IMR-90 (cell line): Measurements from ENCODE around the gene PCMTD2. TPM values are rescaled to one million over a fixed set of nuclear protein-coding genes. Genes with fewer than 3 reads are reported as not detected.

Source experiments
- ATAC-seq: fragments of 200-7000 bp; cut with Tn5 transposase; 2 replicates; pipeline ENCODE4 v1.9.1; 2020; ENCODE audit warnings: low read depth, mild to moderate bottlenecking, moderate library complexity
- BruUV-seq: library from RNA; stranded (reverse); fragments of 400-500 nt; replicated peaks from 2 replicates; lab custom pipeline; 2021; lab: Mats Ljungman, UMichigan
- CTCF ChIA-PET: fragments of 300-600 bp; formaldehyde crosslinking; extraction: SDS; loops from one replicate; lab custom pipeline; 2021; ENCODE audit warnings: antibody characterized with exemption; lab: Yijun Ruan, JAX
- POLR2A ChIA-PET: fragments of 300-600 bp; sonication (Branson Sonifier 250); formaldehyde crosslinking; loops from one replicate; lab custom pipeline; 2022; ENCODE audit warnings: antibody characterized with exemption; ENCODE audit not compliant: unreplicated experiment; lab: Charles Lee
- DNase-seq: peaks from one replicate; pipeline ENCODE4 v3.0.0; 2013
- H2AFZ ChIP-seq: replicated peaks from 2 replicates; pipeline ENCODE3; 2013; ENCODE audit warnings: low read length, mild to moderate bottlenecking; ENCODE audit not compliant: poor library complexity
- H2AK5ac ChIP-seq: 2 replicates; pipeline ENCODE4 v1.6.1; 2013; ENCODE audit warnings: low read depth, low read length, inconsistent platforms
- H2AK9ac ChIP-seq: replicated peaks from 2 replicates; pipeline ENCODE3; 2013; ENCODE audit warnings: mild to moderate bottlenecking, low read depth, low read length, moderate library complexity; ENCODE audit not compliant: poor library complexity
- H2BK120ac ChIP-seq: 2 replicates; pipeline ENCODE4 v1.6.1; 2013; ENCODE audit warnings: low read depth, low read length, inconsistent platforms
- H2BK15ac ChIP-seq: 3 replicates; pipeline ENCODE4 v1.6.1; 2013; ENCODE audit warnings: low read depth, low read length, inconsistent platforms
- H2BK20ac ChIP-seq: 2 replicates; pipeline ENCODE4 v1.6.1; 2013; ENCODE audit warnings: low read depth, mild to moderate bottlenecking, inconsistent platforms, low read length, moderate library complexity
- H2BK5ac ChIP-seq: 2 replicates; pipeline ENCODE4 v1.6.1; 2013; ENCODE audit warnings: mild to moderate bottlenecking, low read depth, low read length, inconsistent platforms; ENCODE audit not compliant: poor library complexity, severe bottlenecking
- H3K14ac ChIP-seq: replicated peaks from 2 replicates; pipeline ENCODE4 v1.6.1; 2013; ENCODE audit warnings: low read depth, low read length, inconsistent platforms
- H3K18ac ChIP-seq: 2 replicates; pipeline ENCODE4 v1.6.1; 2013; ENCODE audit warnings: low read depth, low read length, control low read depth
- H3K23ac ChIP-seq: 2 replicates; pipeline ENCODE4 v1.6.1; 2013; ENCODE audit warnings: low read depth, low read length, inconsistent platforms
- H3K27ac ChIP-seq: 2 replicates; pipeline ENCODE4 v1.5.1; 2013; ENCODE audit warnings: mild to moderate bottlenecking, control low read depth, low read length; ENCODE audit not compliant: insufficient read depth
- H3K27me3 ChIP-seq: 2 replicates; pipeline ENCODE4 v1.6.1; 2013; ENCODE audit warnings: low read length; ENCODE audit not compliant: control insufficient read depth, insufficient read depth
- H3K36me3 ChIP-seq: 2 replicates; pipeline ENCODE4 v1.6.1; 2013; ENCODE audit warnings: low read length, mixed read lengths; ENCODE audit not compliant: control insufficient read depth, insufficient read depth
- H3K4ac ChIP-seq: 2 replicates; pipeline ENCODE4 v1.6.1; 2013; ENCODE audit warnings: low read depth, low read length, inconsistent platforms
- H3K4me1 ChIP-seq: 2 replicates; pipeline ENCODE4 v1.6.1; 2013; ENCODE audit warnings: low read length, mixed read lengths; ENCODE audit not compliant: control insufficient read depth, insufficient read depth
- H3K4me2 ChIP-seq: 2 replicates; pipeline ENCODE4 v1.6.1; 2013; ENCODE audit warnings: low read depth, mild to moderate bottlenecking, control low read depth, low read length, moderate library complexity
- H3K4me3 ChIP-seq: 2 replicates; pipeline ENCODE4 v1.5.1; 2013; ENCODE audit warnings: low read depth, mild to moderate bottlenecking, control low read depth, low read length, moderate library complexity; ENCODE audit not compliant: insufficient read depth
- H3K56ac ChIP-seq: 2 replicates; pipeline ENCODE4 v1.6.1; 2013; ENCODE audit warnings: low read length, inconsistent platforms; ENCODE audit not compliant: insufficient read depth; ENCODE audit errors: extremely low read depth
- H3K79me1 ChIP-seq, 2 experiments: 2 replicates each; pipeline ENCODE4 v1.6.1; 2013; ENCODE audit warnings: low read length in 2 of 2, inconsistent platforms in 1 of 2, low read depth in 1 of 2
- H3K9ac ChIP-seq: 2 replicates; pipeline ENCODE4 v1.6.1; 2013; ENCODE audit warnings: low read depth, low read length, control low read depth
- H3K9me1 ChIP-seq: 2 replicates; pipeline ENCODE4 v1.6.1; 2013; ENCODE audit warnings: low read length, inconsistent platforms; ENCODE audit not compliant: insufficient read depth
- H3K9me3 ChIP-seq: 2 replicates; pipeline ENCODE4 v1.6.1; 2013; ENCODE audit warnings: low read length; ENCODE audit not compliant: control insufficient read depth, insufficient read depth
- H4K20me1 ChIP-seq: 2 replicates; pipeline ENCODE4 v1.6.1; 2013; ENCODE audit warnings: low read length, inconsistent platforms; ENCODE audit not compliant: insufficient read depth
- H4K5ac ChIP-seq: 2 replicates; pipeline ENCODE4 v1.6.1; 2013; ENCODE audit warnings: mild to moderate bottlenecking, low read depth, low read length, control low read depth
- H4K8ac ChIP-seq, 2 experiments: 2 replicates each; pipeline ENCODE4 v1.6.1; 2013; ENCODE audit warnings: low read depth in 2 of 2, low read length in 2 of 2, control low read depth in 1 of 2, inconsistent platforms in 1 of 2
- H4K91ac ChIP-seq: 2 replicates; pipeline ENCODE4 v1.6.1; 2013; ENCODE audit warnings: low read depth, low read length, inconsistent platforms; ENCODE audit not compliant: insufficient read depth
- BHLHE40 ChIP-seq: fragments of 150-350 bp; IDR thresholded peaks from 2 replicates; pipeline ENCODE4 v1.6.1; 2016; ENCODE audit warnings: mild to moderate bottlenecking, low read depth, low read length
- CEBPB ChIP-seq: IDR thresholded peaks from 2 replicates; pipeline ENCODE4 v1.6.1; 2012; ENCODE audit warnings: low read depth, low read length, improper control_type of control experiment
- CHD1 ChIP-seq: IDR thresholded peaks from 2 replicates; pipeline ENCODE4 v1.6.1; 2012; ENCODE audit warnings: low read depth, low read length, improper control_type of control experiment
- CTCF ChIP-seq: conservative IDR thresholded peaks from 2 replicates; pipeline ENCODE4 v1.5.1; 2012; ENCODE audit warnings: mild to moderate bottlenecking, low read depth, low read length, improper control_type of control experiment
- ELK1 ChIP-seq: fragments of 150-350 bp; IDR thresholded peaks from 2 replicates; pipeline ENCODE4 v1.6.1; 2016; ENCODE audit warnings: low read depth, mild to moderate bottlenecking, low read length, moderate library complexity, borderline replicate concordance
- FOS ChIP-seq: fragments of 150-350 bp; IDR thresholded peaks from 2 replicates; pipeline ENCODE4 v1.6.1; 2016; ENCODE audit warnings: low read depth, low read length
- MAFK ChIP-seq: IDR thresholded peaks from 2 replicates; pipeline ENCODE4 v1.6.1; 2012; ENCODE audit warnings: low read depth, low read length, improper control_type of control experiment
- MAZ ChIP-seq: IDR thresholded peaks from 2 replicates; pipeline ENCODE4 v1.6.1; 2012; ENCODE audit warnings: low read depth, mild to moderate bottlenecking, low read length, improper control_type of control experiment, moderate library complexity, borderline replicate concordance
- MXI1 ChIP-seq: IDR thresholded peaks from 2 replicates; pipeline ENCODE4 v1.6.1; 2012; ENCODE audit warnings: low read depth, mild to moderate bottlenecking, low read length, moderate library complexity, borderline replicate concordance
- NFE2L2 ChIP-seq: fragments of 150-350 bp; IDR thresholded peaks from 2 replicates; pipeline ENCODE4 v1.6.1; 2016; ENCODE audit warnings: low read depth, mild to moderate bottlenecking, low read length
- POLR2A ChIP-seq: IDR thresholded peaks from 2 replicates; pipeline ENCODE4 v1.6.1; 2012; ENCODE audit warnings: mild to moderate bottlenecking, low read depth, low read length
- RAD21 ChIP-seq: IDR thresholded peaks from 2 replicates; pipeline ENCODE4 v1.6.1; 2012; ENCODE audit warnings: low read length, improper control_type of control experiment
- RCOR1 ChIP-seq: IDR thresholded peaks from 2 replicates; pipeline ENCODE4 v1.6.1; 2012; ENCODE audit warnings: mild to moderate bottlenecking, low read length, improper control_type of control experiment; ENCODE audit not compliant: insufficient replicate concordance
- RFX5 ChIP-seq: IDR thresholded peaks from 2 replicates; pipeline ENCODE4 v1.8.0; 2012; ENCODE audit warnings: low read depth, mild to moderate bottlenecking, low read length, moderate library complexity
- SMC3 ChIP-seq: fragments of 150-350 bp; IDR thresholded peaks from 2 replicates; pipeline ENCODE4 v1.6.1; 2016; ENCODE audit warnings: low read depth, mild to moderate bottlenecking, antibody characterized with exemption, low read length, moderate library complexity
- USF2 ChIP-seq: fragments of 150-350 bp; IDR thresholded peaks from 2 replicates; pipeline ENCODE4 v1.6.1; 2017; ENCODE audit warnings: mild to moderate bottlenecking, antibody characterized with exemption, low read length, low read depth
- WGBS, 2 experiments: methylation state at CpG; one replicate each; pipeline versions ENCODE4 v1.1.5 to v1.1.7; 2013; ENCODE audit warnings: missing lambda C conversion rate in 2 of 2; ENCODE audit not compliant: insufficient read length in 1 of 2; ENCODE audit errors: extremely low coverage in 2 of 2; 5-methylcytosine and 5-hydroxymethylcytosine counted together
- dilution Hi-C: fragments of 300-500 bp; cut with HindIII; formaldehyde crosslinking; loops from one replicate; pipeline ENCODE4 v1.14.3; 2018; ENCODE audit warnings: low sequenced_read_pairs; ENCODE audit not compliant: unreplicated experiment
- in situ Hi-C: fragments of 300-500 bp; cut with MboI; formaldehyde crosslinking; loops from 3 replicates; pipeline ENCODE4 v1.14.3; 2019; ENCODE audit warnings: low sequenced_read_pairs, inconsistent platforms, mixed read lengths
- intact Hi-C: fragments of 100-400 bp; cut with micrococcal nuclease; formaldehyde crosslinking; loops from 2 replicates; pipeline ENCODE4 v1.10.0; 2022
- polyA plus RNA-seq, 3 experiments: library from polyadenylated mRNA; depleted of rRNA; stranded (reverse); fragments of >200 nt; gene quantifications; 2 replicates each; pipeline ENCODE4 v1.2.3, GENCODE V29; 2012; ENCODE audit warnings: low replicate concordance in 1 of 3
- total RNA-seq: library from RNA; depleted of rRNA; stranded (reverse); fragments of >200 nt; gene quantifications from 2 replicates; pipeline ENCODE4 v1.2.3, GENCODE V29; 2012

Gene PCMTD2
- total and polyA plus RNA-seq, 2 of the 4 experiments (the other 2 are of a cell fraction): 23.6 to 28.3 TPM

GRCh38 chr20:64230461-64231145 lies 24.9 kb upstream of the PCMTD2 start:
- Histone ChIP-seq H3K9me1 (peaks cover 3% of the 10 kb centered on the region; the same call in 1 of the 2 replicates), H3K56ac (no peak overlapping the region), H3K14ac (no peak overlapping the region), H3K4me3 (no peak overlapping the region), H3K4ac (no peak overlapping the region), H3K27me3 (peaks cover 8% of the 10 kb centered on the region; the same call in 1 of the 2 replicates), H4K8ac (no peak overlapping the region), H3K4me1 (no peaks in the 10 kb centered on the region), H4K20me1 (no peaks in the 10 kb centered on the region), H2BK120ac (no peak overlapping the region), H3K36me3 (no peaks in the 10 kb centered on the region), H4K91ac (no peak overlapping the region), H2BK15ac (no peak overlapping the region), H3K9ac (no peak overlapping the region), H3K4me2 (no peak overlapping the region), H3K79me1 (no peaks in the 10 kb centered on the region), H2BK20ac (no peak overlapping the region), H3K23ac (no peak overlapping the region), H2BK5ac (no peak overlapping the region), H3K27ac (no peak overlapping the region), H2AK9ac (no peak overlapping the region), H2AFZ (no peak overlapping the region), H4K5ac (no peak overlapping the region), H3K18ac (no peak overlapping the region), H3K9me3 (no peaks in the 10 kb centered on the region), H2AK5ac (no peak overlapping the region)
- 80% methylated on average over 8 of the region's 22 CpGs; no CpG with 5 or more reads in 1 of the 2 experiments for WGBS, 2 experiments
- intact Hi-C loops: no loop called here
- no peak for ATAC-seq
- DNase-seq: no peak
- no peak for TF ChIP-seq CTCF
- TF ChIP-seq BHLHE40: no peak
- TF ChIP-seq RCOR1: no peak
- no peak for TF ChIP-seq RFX5
- no peak for TF ChIP-seq MAFK
- TF ChIP-seq POLR2A: no peak
- TF ChIP-seq NFE2L2: no peak
- TF ChIP-seq CEBPB: no peak
- no peak for TF ChIP-seq FOS
- TF ChIP-seq SMC3: no peak
- no peak for TF ChIP-seq CHD1
- TF ChIP-seq USF2: no peak
- no peak for TF ChIP-seq ELK1
- TF ChIP-seq MXI1: no peak
- TF ChIP-seq MAZ: no peak
- TF ChIP-seq RAD21: no peak
- CTCF ChIA-PET: no interaction called here
- POLR2A ChIA-PET: no interaction called here
- dilution Hi-C loops: no loop called here
- in situ Hi-C loops: no loop called here
- no TSS peak for BruUV-seq
